Right atrium auricular region (tissue), 2 donors: ENCODE measurements around the gene CENPC. TPM values are rescaled to one million over a fixed set of nuclear protein-coding genes. Genes with fewer than 3 reads are reported as not detected.
A peak's percentile ranks its signal among the peaks of the same experiment; 100 is the strongest.

ENCODE experiments used
- DNase-seq: peaks from one replicate; pipeline ENCODE4 v3.0.0-alpha.2; 2019; ENCODE audit warnings: low spot score
- H3K27ac ChIP-seq, 2 donors: fragments of 200-600 bp; sonication (generic); 1 replicate in 1 of 2; 2 replicates in 1 of 2; pipeline ENCODE4 v1.5.1; 2016 to 2019
- H3K27me3 ChIP-seq, 2 donors: fragments of 200-600 bp; sonication (generic); one replicate each; pipeline versions ENCODE4 v1.5.1 to v1.6.0; 2017 to 2019
- H3K36me3 ChIP-seq: fragments of 200-600 bp; sonication (generic); one replicate; pipeline ENCODE4 v1.5.1; 2016
- H3K4me1 ChIP-seq, 2 donors: fragments of 200-600 bp; sonication (generic); one replicate each; pipeline versions ENCODE4 v1.5.1 to v1.6.0; 2017 to 2019
- H3K4me3 ChIP-seq, 2 donors: fragments of 200-600 bp; sonication (generic); 1 replicate in 1 of 2; 2 replicates in 1 of 2; pipeline ENCODE4 v1.5.1; 2017 to 2019; ENCODE audit warnings: mild to moderate bottlenecking in 1 of 2, moderate library complexity in 1 of 2
- H3K9me3 ChIP-seq, 2 donors: fragments of 200-600 bp; sonication (generic); one replicate each; pipeline ENCODE4 v1.5.1; 2019
- total RNA-seq, 2 donors: library from RNA; depleted of rRNA; stranded (reverse); fragments of >200 nt; gene quantifications; one replicate each; pipeline ENCODE4 v1.1.0, GENCODE V29; 2016
- TF ChIP-seq, protein P1 (sequence below), 2 donors: fragments of 200-600 bp; sonication (generic); IDR thresholded peaks; one replicate each; pipeline ENCODE4 v1.5.1; 2019; ENCODE audit warnings: antibody characterized with exemption in 2 of 2

The CENPC gene
- total RNA-seq, 2 donors from 2014 or later = 6.6 to 7.9 TPM

DNA sequence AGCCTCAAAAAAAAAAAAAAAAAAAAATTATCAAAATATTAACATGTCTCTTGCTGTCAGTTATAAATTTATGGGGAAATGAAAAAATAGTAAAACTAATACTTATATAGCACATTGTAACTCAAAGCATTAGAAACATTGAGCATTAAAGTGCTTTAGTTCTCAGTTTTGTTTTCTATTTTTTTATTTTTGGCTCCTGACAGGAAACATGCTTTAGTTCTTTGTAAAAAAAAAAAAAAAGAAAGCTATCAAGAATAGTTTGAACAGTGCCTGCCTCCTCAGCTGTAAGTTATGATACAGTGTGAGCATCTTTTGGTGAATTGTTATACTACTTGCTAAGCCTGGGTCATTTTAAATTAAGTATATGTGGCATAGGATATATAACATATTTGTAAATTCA is 5.1 kb upstream of the CENPC start:
- H3K27me3 ChIP-seq = no peaks in the 10 kb centered on the region
- no peaks in the 10 kb centered on the region for H3K9me3 ChIP-seq
- no peaks in the 10 kb centered on the region for H3K36me3 ChIP-seq
- TF ChIP-seq, protein P1, sequence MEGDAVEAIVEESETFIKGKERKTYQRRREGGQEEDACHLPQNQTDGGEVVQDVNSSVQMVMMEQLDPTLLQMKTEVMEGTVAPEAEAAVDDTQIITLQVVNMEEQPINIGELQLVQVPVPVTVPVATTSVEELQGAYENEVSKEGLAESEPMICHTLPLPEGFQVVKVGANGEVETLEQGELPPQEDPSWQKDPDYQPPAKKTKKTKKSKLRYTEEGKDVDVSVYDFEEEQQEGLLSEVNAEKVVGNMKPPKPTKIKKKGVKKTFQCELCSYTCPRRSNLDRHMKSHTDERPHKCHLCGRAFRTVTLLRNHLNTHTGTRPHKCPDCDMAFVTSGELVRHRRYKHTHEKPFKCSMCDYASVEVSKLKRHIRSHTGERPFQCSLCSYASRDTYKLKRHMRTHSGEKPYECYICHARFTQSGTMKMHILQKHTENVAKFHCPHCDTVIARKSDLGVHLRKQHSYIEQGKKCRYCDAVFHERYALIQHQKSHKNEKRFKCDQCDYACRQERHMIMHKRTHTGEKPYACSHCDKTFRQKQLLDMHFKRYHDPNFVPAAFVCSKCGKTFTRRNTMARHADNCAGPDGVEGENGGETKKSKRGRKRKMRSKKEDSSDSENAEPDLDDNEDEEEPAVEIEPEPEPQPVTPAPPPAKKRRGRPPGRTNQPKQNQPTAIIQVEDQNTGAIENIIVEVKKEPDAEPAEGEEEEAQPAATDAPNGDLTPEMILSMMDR (IDR thresholded peaks at IDR 0.05) = no peak
- H3K27ac ChIP-seq = no peak overlapping the region
- H3K4me3 ChIP-seq = no peak overlapping the region
- H3K4me1 ChIP-seq = peaks cover 0 to 4% of the 10 kb centered on the region in 2 donors
- no peak for DNase-seq

DNA sequence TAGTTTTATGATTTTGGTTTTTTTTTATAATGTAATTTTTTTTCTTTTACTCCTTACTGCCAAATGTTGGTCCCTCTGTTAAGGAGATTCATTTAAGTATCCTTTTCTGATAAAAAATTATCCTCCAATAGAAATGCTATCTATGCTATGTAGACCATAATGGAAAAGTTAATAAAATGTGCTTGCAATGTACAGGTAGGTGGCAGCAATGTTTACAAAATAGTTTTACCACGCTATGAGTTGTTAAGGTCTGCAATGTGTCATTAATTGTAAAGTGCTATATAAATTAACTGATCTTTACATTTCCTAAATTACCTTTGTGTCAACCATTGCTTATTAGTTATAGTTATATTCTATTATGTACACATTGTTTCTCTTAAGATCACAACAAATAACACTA is 3.8 kb upstream of the CENPC start:
- H3K4me3 ChIP-seq = no peak overlapping the region
- no peak for DNase-seq
- no peaks in the 10 kb centered on the region for H3K36me3 ChIP-seq
- no peaks in the 10 kb centered on the region for H3K9me3 ChIP-seq
- H3K27me3 ChIP-seq = no peaks in the 10 kb centered on the region
- H3K4me1 ChIP-seq = peaks cover 0 to 9% of the 10 kb centered on the region in 2 donors
- TF ChIP-seq, protein P1 (IDR thresholded peaks at IDR 0.05) = peak in 1 of 2 donors; percentile 50
- H3K27ac ChIP-seq = no peak overlapping the region

DNA sequence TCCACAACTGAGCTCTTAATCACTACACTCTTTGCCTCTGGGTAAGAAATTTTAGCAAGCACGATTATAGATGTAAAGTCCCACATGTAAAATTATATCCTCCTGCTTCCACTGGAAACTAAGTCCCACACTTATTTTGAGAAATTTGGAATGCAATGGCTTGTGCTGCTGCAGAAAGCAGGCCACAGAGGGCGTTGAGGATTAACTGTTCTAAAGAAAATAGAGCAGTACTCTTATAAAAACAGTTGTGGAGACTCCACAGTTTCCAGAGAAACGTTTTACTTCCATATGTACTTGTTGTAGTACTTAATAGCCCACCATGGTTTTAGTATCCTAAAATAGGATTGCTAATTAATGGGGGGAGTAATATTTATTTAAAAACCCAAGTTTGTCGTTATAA is 1.7 kb upstream of the CENPC start:
- TF ChIP-seq, protein P1 (IDR thresholded peaks at IDR 0.05) = peak in 1 of 2 donors; percentile 30
- H3K9me3 ChIP-seq = no peaks in the 10 kb centered on the region
- no peak overlapping the region for H3K27ac ChIP-seq
- no peak overlapping the region for H3K4me3 ChIP-seq
- H3K27me3 ChIP-seq = no peaks in the 10 kb centered on the region
- DNase-seq = no peak
- H3K36me3 ChIP-seq = no peaks in the 10 kb centered on the region
- peaks cover 0 to 16% of the 10 kb centered on the region in 2 donors for H3K4me1 ChIP-seq

DNA sequence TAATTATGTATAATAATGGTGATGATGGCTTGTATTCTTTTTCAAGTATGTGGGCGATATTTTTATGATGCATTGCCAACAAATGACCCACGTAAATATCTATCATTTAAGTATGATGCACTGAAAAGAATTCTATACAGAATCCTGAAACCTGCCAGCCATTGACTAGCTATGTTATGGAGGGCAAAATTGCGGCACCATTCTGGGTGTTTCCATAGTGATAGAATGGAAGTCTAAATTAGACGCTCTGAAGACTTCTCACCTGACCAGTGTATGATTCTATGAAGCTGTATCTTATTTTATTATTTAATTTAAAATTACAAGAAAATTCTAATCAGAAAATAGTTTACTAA is 677 bp upstream of the CENPC start:
- peak overlapping the region; percentile 76 to 85 for H3K4me3 ChIP-seq
- H3K27ac ChIP-seq = peak overlapping the region; percentile 85 to 93
- peaks cover 0 to 16% of the 10 kb centered on the region in 2 donors for H3K4me1 ChIP-seq
- DNase-seq = no peak
- no peaks in the 10 kb centered on the region for H3K9me3 ChIP-seq
- no peaks in the 10 kb centered on the region for H3K36me3 ChIP-seq
- TF ChIP-seq, protein P1 (IDR thresholded peaks at IDR 0.05) = no peak
- no peaks in the 10 kb centered on the region for H3K27me3 ChIP-seq

DNA sequence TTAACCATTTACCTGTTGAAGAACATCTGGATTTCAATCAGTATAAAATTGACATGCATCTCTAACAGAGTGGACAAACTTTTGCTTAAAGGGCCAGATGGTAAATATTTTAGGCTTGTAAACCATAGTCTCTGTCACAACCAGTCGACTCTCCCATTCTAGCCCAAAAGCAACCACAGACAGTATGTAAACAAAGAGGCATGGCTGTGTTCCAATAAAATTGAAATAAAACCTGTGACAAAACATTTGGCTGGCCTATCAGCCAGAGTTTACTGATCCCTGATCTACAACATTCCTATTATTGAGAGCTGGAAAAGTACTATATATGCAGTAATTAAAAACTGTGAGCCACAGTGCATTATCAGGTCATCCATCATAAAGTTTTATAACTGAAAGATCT is 3.2 kb downstream of the CENPC start:
- Histone ChIP-seq H3K27me3 (no peaks in the 10 kb centered on the region), H3K27ac (no peak overlapping the region), H3K4me3 (no peak overlapping the region), H3K9me3 (no peaks in the 10 kb centered on the region), H3K4me1 (peaks cover 0 to 16% of the 10 kb centered on the region in 2 donors), H3K36me3 (peaks cover 18% of the 10 kb centered on the region)
- DNase-seq = no peak
- TF ChIP-seq, protein P1 (IDR thresholded peaks at IDR 0.05) = no peak

DNA sequence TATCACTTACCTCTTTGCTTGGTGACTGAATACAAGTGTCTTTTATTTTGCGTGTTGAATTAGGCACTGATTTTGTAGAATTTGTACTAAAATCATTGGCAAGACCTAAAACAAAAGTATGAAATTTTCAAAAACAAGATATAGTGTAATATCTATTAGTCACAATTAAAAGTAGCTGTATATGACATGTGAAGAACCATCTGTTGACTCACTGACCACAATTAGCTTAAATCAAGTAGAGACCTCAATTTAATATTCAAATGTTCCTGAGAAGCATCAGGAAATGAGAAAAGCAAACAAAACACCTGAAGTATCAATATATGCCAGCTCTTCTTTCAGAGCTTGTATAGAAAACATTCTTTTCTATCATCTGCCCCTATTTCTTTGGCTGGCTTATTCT is 5.5 kb downstream of the CENPC start:
- no peaks in the 10 kb centered on the region for H3K27me3 ChIP-seq
- H3K27ac ChIP-seq = no peak overlapping the region
- no peak for DNase-seq
- H3K36me3 ChIP-seq = peaks cover 18% of the 10 kb centered on the region
- peaks cover 0 to 13% of the 10 kb centered on the region in 2 donors for H3K4me1 ChIP-seq
- no peaks in the 10 kb centered on the region for H3K9me3 ChIP-seq
- TF ChIP-seq, protein P1 (IDR thresholded peaks at IDR 0.05) = no peak
- H3K4me3 ChIP-seq = no peak overlapping the region
